Astrocyte (in vitro differentiated cells and primary cell): Measurements from ENCODE around the gene TRAPPC14. TPM values are rescaled to one million over a fixed set of nuclear protein-coding genes. Genes with fewer than 3 reads are reported as not detected.

ENCODE experiments used
- DNase-seq: peaks from one replicate; pipeline ENCODE4 v3.0.0-alpha.2; 2010; ENCODE audit warnings: low read depth
- FAIRE-seq: peaks from 2 replicates; lab custom pipeline; 2011; peaks lifted over from hg19 to GRCh38; lab: Jason Lieb, UNC
- H2AFZ ChIP-seq: 2 replicates; pipeline ENCODE4 v1.6.0; 2012; ENCODE audit warnings: low read depth, low read length, inconsistent platforms
- H3K27ac ChIP-seq: 2 replicates; pipeline ENCODE4 v1.5.1; 2011; ENCODE audit warnings: low read depth, low read length, inconsistent platforms
- H3K27me3 ChIP-seq: 2 replicates; pipeline ENCODE4 v1.6.0; 2011; ENCODE audit warnings: low read length, inconsistent platforms; ENCODE audit not compliant: insufficient read depth
- H3K36me3 ChIP-seq: 2 replicates; pipeline ENCODE4 v1.5.1; 2011; ENCODE audit warnings: low read length, inconsistent platforms; ENCODE audit not compliant: insufficient read depth
- H3K4me1 ChIP-seq: 2 replicates; pipeline ENCODE4 v1.5.1; 2011; ENCODE audit warnings: low read length, inconsistent platforms; ENCODE audit not compliant: insufficient read depth
- H3K4me2 ChIP-seq: 2 replicates; pipeline ENCODE4 v1.6.0; 2012; ENCODE audit warnings: low read length, inconsistent platforms
- H3K4me3 ChIP-seq: 2 replicates; pipeline ENCODE4 v1.5.1; 2011; ENCODE audit warnings: low read depth, mild to moderate bottlenecking, low read length, inconsistent platforms; ENCODE audit not compliant: insufficient read depth
- H3K79me2 ChIP-seq: 2 replicates; pipeline ENCODE4 v1.6.0; 2012; ENCODE audit warnings: mild to moderate bottlenecking, low read length, inconsistent platforms; ENCODE audit not compliant: insufficient read depth
- H3K9ac ChIP-seq: 2 replicates; pipeline ENCODE4 v1.6.0; 2012; ENCODE audit warnings: mild to moderate bottlenecking, low read length, inconsistent platforms
- H3K9me3 ChIP-seq: 2 replicates; pipeline ENCODE4 v1.5.1; 2012; ENCODE audit warnings: low read depth, mild to moderate bottlenecking, low read length, inconsistent platforms; ENCODE audit not compliant: insufficient read depth
- H4K20me1 ChIP-seq: 2 replicates; pipeline ENCODE4 v1.6.0; 2012; ENCODE audit warnings: low read length, inconsistent platforms; ENCODE audit not compliant: insufficient read depth
- H3K27ac Mint-ChIP-seq: one replicate; pipeline ENCODE4 v1.8.0; 2021; ENCODE audit warnings: mild to moderate bottlenecking, mixed read lengths; ENCODE audit not compliant: unreplicated experiment
- H3K27me3 Mint-ChIP-seq: one replicate; pipeline ENCODE4 v1.8.0; 2021; ENCODE audit warnings: low read depth, mixed read lengths; ENCODE audit not compliant: unreplicated experiment
- H3K36me3 Mint-ChIP-seq: one replicate; pipeline ENCODE4 v1.8.0; 2021; ENCODE audit warnings: low read depth, mixed read lengths; ENCODE audit not compliant: unreplicated experiment
- H3K4me1 Mint-ChIP-seq: one replicate; pipeline ENCODE4 v1.8.0; 2021; ENCODE audit warnings: low read depth, mixed read lengths; ENCODE audit not compliant: unreplicated experiment
- H3K4me3 Mint-ChIP-seq: one replicate; pipeline ENCODE4 v1.8.0; 2021; ENCODE audit warnings: mild to moderate bottlenecking, moderate library complexity, mixed read lengths; ENCODE audit not compliant: unreplicated experiment
- H3K9me3 Mint-ChIP-seq: one replicate; pipeline ENCODE4 v1.8.0; 2021; ENCODE audit warnings: mild to moderate bottlenecking, mixed read lengths; ENCODE audit not compliant: unreplicated experiment
- CTCF ChIP-seq: IDR thresholded peaks from 2 replicates; pipeline ENCODE4 v1.5.1; 2011; ENCODE audit warnings: low read depth, mild to moderate bottlenecking, inconsistent platforms, low read length, moderate library complexity; ENCODE audit not compliant: insufficient read depth
- EZH2 ChIP-seq: IDR thresholded peaks from 2 replicates; pipeline ENCODE4 v1.6.1; 2012; ENCODE audit warnings: mild to moderate bottlenecking, low read length, inconsistent platforms; ENCODE audit not compliant: insufficient read depth
- total RNA-seq: library from RNA; stranded (reverse); gene quantifications from 2 replicates; pipeline ENCODE4 v1.2.1, GENCODE V29; 2021

The TRAPPC14 gene
- total RNA-seq, 1 donor from 2014 or later, result 18.7 TPM

GRCh38 chr7:100176096-100177044, 17.8 kb upstream of the TRAPPC14 start:
- H3K27ac ChIP-seq, result no peak overlapping the region
- H3K9ac ChIP-seq, result peak overlapping the region; percentile 91
- peak overlapping the region; percentile 97 for H2AFZ ChIP-seq

GRCh38 chr7:100175296-100175935, 16.9 kb upstream of the TRAPPC14 start:
- H3K9me3 Mint-ChIP-seq, result peaks cover 1% of the 10 kb centered on the region
- Histone ChIP-seq H2AFZ (no peak overlapping the region), H3K4me2 (peak overlapping the region; percentile 32), H3K36me3 (no peaks in the 10 kb centered on the region), H3K27ac (no peak overlapping the region), H3K27me3 (no peaks in the 10 kb centered on the region), H3K4me1 (no peaks in the 10 kb centered on the region), H3K9me3 (peaks cover 6% of the 10 kb centered on the region), H3K9ac (no peak overlapping the region), H3K79me2 (peaks cover 16% of the 10 kb centered on the region), H3K4me3 (no peak overlapping the region), H4K20me1 (peaks cover 16% of the 10 kb centered on the region)
- DNase-seq, result no peak
- H3K27me3 Mint-ChIP-seq, result peaks cover 44% of the 10 kb centered on the region
- peak overlapping the region; percentile 36 for H3K4me3 Mint-ChIP-seq
- no peak for FAIRE-seq
- TF ChIP-seq CTCF, result no peak
- no peak for TF ChIP-seq EZH2
- H3K27ac Mint-ChIP-seq, result no peak overlapping the region
- peaks cover 4% of the 10 kb centered on the region for H3K4me1 Mint-ChIP-seq
- peaks cover 10% of the 10 kb centered on the region for H3K36me3 Mint-ChIP-seq

More at GRCh38 chr7:100176096-100177044, 17.8 kb upstream of the TRAPPC14 start:
- no peaks in the 10 kb centered on the region for H3K9me3 Mint-ChIP-seq
- Histone ChIP-seq H4K20me1 (peaks cover 16% of the 10 kb centered on the region), H3K4me2 (peak overlapping the region; percentile 99), H3K4me1 (no peaks in the 10 kb centered on the region), H3K27me3 (no peaks in the 10 kb centered on the region), H3K36me3 (no peaks in the 10 kb centered on the region), H3K9me3 (peaks cover 6% of the 10 kb centered on the region), H3K4me3 (peak overlapping the region; percentile 92), H3K79me2 (peaks cover 16% of the 10 kb centered on the region)
- no peak for TF ChIP-seq EZH2
- no peak for TF ChIP-seq CTCF
- peaks cover 2% of the 10 kb centered on the region for H3K4me1 Mint-ChIP-seq
- no peak for DNase-seq
- no peak overlapping the region for H3K27ac Mint-ChIP-seq
- FAIRE-seq, result no peak
- peaks cover 42% of the 10 kb centered on the region for H3K27me3 Mint-ChIP-seq
- H3K36me3 Mint-ChIP-seq, result peaks cover 8% of the 10 kb centered on the region
- H3K4me3 Mint-ChIP-seq, result peak overlapping the region; percentile 89
